ENCODE measurements around the gene STAG2. TPM values are rescaled to one million over a fixed set of nuclear protein-coding genes. Genes with fewer than 3 reads are reported as not detected.

STAG2 gene
- total RNA-seq, 1 experiment from 2014 or later = 66.3 TPM

DNA sequence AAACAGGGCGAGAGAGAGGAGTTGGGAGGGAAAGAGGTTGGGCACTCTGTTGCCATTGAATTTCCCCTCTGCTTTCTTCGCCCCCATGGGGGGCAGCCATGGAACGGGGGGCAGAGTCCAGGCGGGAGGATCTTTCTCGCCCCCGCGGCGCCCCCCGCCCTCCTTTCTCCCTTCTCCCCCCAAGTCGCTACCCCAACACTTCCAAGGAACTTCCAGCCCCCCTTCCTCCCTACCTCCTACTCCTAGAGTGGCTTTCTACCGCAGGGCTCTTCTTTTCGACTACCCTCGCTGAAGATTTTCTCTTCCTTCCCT is 594 bp upstream of the STAG2 start:
- RAD21 ChIA-PET (ENCODE audit: low non-redundant PET in 1 of 2, low total read pairs in 2 of 2, uncharacterized antibody in 2 of 2, unreplicated experiment in 2 of 2) = no interaction called here
- no peak for TF ChIP-seq EGR1 (IDR thresholded peaks at IDR 0.05; ENCODE audit: low read depth)
- no peak for TF ChIP-seq POLR2AphosphoS5 (IDR thresholded peaks at IDR 0.05; ENCODE audit: low read depth, low read length)
- no peak for TF ChIP-seq EZH2phosphoT487 (IDR thresholded peaks at IDR 0.05; ENCODE audit: borderline replicate concordance)
- peak; percentile 22 for TF ChIP-seq POLR2A (IDR thresholded peaks at IDR 0.05; ENCODE audit: borderline replicate concordance, extremely low read depth, insufficient read depth, insufficient read length)
- intact Hi-C loops (cut with micrococcal nuclease) = loop anchor here (5.0 kb wide), 1 partner anchor 129 kb away; no protein-coding TSS in a partner anchor

DNA sequence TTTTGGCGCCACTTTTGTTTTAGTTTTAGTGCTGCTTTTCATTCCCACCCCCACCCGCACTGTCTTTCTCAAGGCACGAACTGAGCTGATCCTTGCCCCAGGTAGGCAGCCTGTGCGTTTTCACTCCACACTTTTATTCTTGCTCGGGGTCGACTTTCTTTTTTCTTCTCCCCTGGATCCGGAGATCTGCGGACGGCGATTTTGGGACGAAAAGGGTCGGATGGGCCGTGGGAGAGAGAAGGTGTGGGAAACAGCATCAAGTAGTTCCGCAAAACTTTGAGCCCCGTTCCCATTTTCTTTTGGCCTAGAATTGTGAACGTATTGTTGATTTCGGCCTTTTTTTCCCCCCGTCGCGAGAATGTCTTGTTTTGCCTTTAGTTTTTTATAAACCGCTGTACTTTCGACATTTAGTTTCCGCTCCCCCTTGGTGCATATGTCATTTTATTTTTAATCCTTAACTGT is 531 bp downstream of the STAG2 start:
- peaks cover 53% of the 10 kb centered on the region for H3K79me2 ChIP-seq (ENCODE audit: insufficient read depth, low read length)
- peak; percentile 24 for DNase-seq (ENCODE audit: low read depth, low spot score)

More for the DNA sequence above, 594 bp upstream of the STAG2 start:
- peak overlapping the region; percentile 95 for H3K9ac ChIP-seq (ENCODE audit: low read length)
- CTCF ChIA-PET = interaction anchor here (0.7 to 1.2 kb wide), 2 partner anchors 15 to 836 kb away, joined by 3 to 5 read pairs; no protein-coding TSS in a partner anchor
- no peaks in the 10 kb centered on the region for H3K9me2 ChIP-seq (ENCODE audit: insufficient read depth)
- no peaks in the 10 kb centered on the region for H3K27me3 ChIP-seq (ENCODE audit: insufficient read depth, low read length)
- H3K36me3 ChIP-seq (ENCODE audit: control insufficient read depth in 1 of 2, insufficient read depth in 2 of 2, low read length in 2 of 2) = no peaks in the 10 kb centered on the region
- H3K9me3 ChIP-seq (ENCODE audit: control insufficient read depth in 1 of 2, insufficient read depth in 1 of 2, low read depth in 1 of 2, low read length in 2 of 2) = no peaks in the 10 kb centered on the region
- no peak for ATAC-seq
- H3K79me2 ChIP-seq (ENCODE audit: insufficient read depth, low read length) = peaks cover 41% of the 10 kb centered on the region
- H3K4me2 ChIP-seq (ENCODE audit: low read length) = peak overlapping the region; percentile 87
- no peak overlapping the region for H2AFZ ChIP-seq (ENCODE audit: low read depth, low read length, poor library complexity, severe bottlenecking)
- no peak for DNase-seq (ENCODE audit: low read depth, low spot score)
- no peaks in the 10 kb centered on the region for H4K20me1 ChIP-seq (ENCODE audit: insufficient read depth)
- TSS peak; percentile 53 for BruUV-seq (replicated peaks)
- H3K27ac ChIP-seq (ENCODE audit: low read depth, low read length) = peak overlapping the region; percentile 90
- POLR2A ChIA-PET = interaction anchor here (0.6 kb wide), 1 partner anchor 487 kb away, joined by 3 read pairs; no protein-coding TSS in a partner anchor
- H3K4me3 ChIP-seq (replicated peaks in 1 of 2; ENCODE audit: low read depth in 1 of 2, low read length in 2 of 2) = peak overlapping the region; percentile 70 to 78
- peaks cover 9 to 22% of the 10 kb centered on the region in 2 experiments for H3K4me1 ChIP-seq (ENCODE audit: control insufficient read depth in 1 of 2, insufficient read depth in 2 of 2, low read length in 2 of 2)

More for the DNA sequence above, 531 bp downstream of the STAG2 start:
- peak overlapping the region; percentile 84 for H3K27ac ChIP-seq (ENCODE audit: low read depth, low read length)
- H4K20me1 ChIP-seq (ENCODE audit: insufficient read depth) = no peaks in the 10 kb centered on the region
- H3K9me3 ChIP-seq (ENCODE audit: control insufficient read depth in 1 of 2, insufficient read depth in 1 of 2, low read depth in 1 of 2, low read length in 2 of 2) = no peaks in the 10 kb centered on the region
- no peak for ATAC-seq
- ChIA-PET POLR2A (interaction anchor here (0.7 kb wide), 1 partner anchor 369 kb away, joined by 3 read pairs; no protein-coding TSS in a partner anchor), CTCF (interaction anchor here (1.0 kb wide), 1 partner anchor 14 kb away, joined by 4 read pairs; no protein-coding TSS in a partner anchor), RAD21 (ENCODE audit: low non-redundant PET in 1 of 2, low total read pairs in 2 of 2, uncharacterized antibody in 2 of 2, unreplicated experiment in 2 of 2) (no interaction called here)
- H3K4me1 ChIP-seq (ENCODE audit: control insufficient read depth in 1 of 2, insufficient read depth in 2 of 2, low read length in 2 of 2) = peaks cover 9 to 22% of the 10 kb centered on the region in 2 experiments
- H3K36me3 ChIP-seq (ENCODE audit: control insufficient read depth in 1 of 2, insufficient read depth in 2 of 2, low read length in 2 of 2) = no peaks in the 10 kb centered on the region
- no peak overlapping the region for H2AFZ ChIP-seq (ENCODE audit: low read depth, low read length, poor library complexity, severe bottlenecking)
- H3K27me3 ChIP-seq (ENCODE audit: insufficient read depth, low read length) = no peaks in the 10 kb centered on the region
- no peak for TF ChIP-seq CBX3 (IDR thresholded peaks at IDR 0.05; ENCODE audit: low read depth)
- TF ChIP-seq EGR1 (IDR thresholded peaks at IDR 0.05; ENCODE audit: low read depth) = no peak
- TF ChIP-seq ZFX (IDR thresholded peaks at IDR 0.05) = no peak
- TF ChIP-seq POLR2AphosphoS5 (IDR thresholded peaks at IDR 0.05; ENCODE audit: low read depth, low read length) = no peak
- TF ChIP-seq POLR2A (IDR thresholded peaks at IDR 0.05; ENCODE audit: borderline replicate concordance, extremely low read depth, insufficient read depth, insufficient read length) = no peak
- no peak for TF ChIP-seq SRF (IDR thresholded peaks at IDR 0.05; ENCODE audit: low read depth)
- TF ChIP-seq JUND (IDR thresholded peaks at IDR 0.05) = no peak
- no peak for TF ChIP-seq YY1 (IDR thresholded peaks at IDR 0.05; ENCODE audit: extremely low read depth, insufficient replicate concordance, low read depth, low read length)
- TF ChIP-seq, protein P1, sequence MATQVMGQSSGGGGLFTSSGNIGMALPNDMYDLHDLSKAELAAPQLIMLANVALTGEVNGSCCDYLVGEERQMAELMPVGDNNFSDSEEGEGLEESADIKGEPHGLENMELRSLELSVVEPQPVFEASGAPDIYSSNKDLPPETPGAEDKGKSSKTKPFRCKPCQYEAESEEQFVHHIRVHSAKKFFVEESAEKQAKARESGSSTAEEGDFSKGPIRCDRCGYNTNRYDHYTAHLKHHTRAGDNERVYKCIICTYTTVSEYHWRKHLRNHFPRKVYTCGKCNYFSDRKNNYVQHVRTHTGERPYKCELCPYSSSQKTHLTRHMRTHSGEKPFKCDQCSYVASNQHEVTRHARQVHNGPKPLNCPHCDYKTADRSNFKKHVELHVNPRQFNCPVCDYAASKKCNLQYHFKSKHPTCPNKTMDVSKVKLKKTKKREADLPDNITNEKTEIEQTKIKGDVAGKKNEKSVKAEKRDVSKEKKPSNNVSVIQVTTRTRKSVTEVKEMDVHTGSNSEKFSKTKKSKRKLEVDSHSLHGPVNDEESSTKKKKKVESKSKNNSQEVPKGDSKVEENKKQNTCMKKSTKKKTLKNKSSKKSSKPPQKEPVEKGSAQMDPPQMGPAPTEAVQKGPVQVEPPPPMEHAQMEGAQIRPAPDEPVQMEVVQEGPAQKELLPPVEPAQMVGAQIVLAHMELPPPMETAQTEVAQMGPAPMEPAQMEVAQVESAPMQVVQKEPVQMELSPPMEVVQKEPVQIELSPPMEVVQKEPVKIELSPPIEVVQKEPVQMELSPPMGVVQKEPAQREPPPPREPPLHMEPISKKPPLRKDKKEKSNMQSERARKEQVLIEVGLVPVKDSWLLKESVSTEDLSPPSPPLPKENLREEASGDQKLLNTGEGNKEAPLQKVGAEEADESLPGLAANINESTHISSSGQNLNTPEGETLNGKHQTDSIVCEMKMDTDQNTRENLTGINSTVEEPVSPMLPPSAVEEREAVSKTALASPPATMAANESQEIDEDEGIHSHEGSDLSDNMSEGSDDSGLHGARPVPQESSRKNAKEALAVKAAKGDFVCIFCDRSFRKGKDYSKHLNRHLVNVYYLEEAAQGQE (IDR thresholded peaks at IDR 0.05; ENCODE audit: low read depth) = no peak
- BruUV-seq (replicated peaks) = TSS peak; percentile 52
- intact Hi-C loops (cut with micrococcal nuclease) = loop anchor here (5.0 kb wide), 1 partner anchor 130 kb away; no protein-coding TSS in a partner anchor
- peak overlapping the region; percentile 70 to 78 for H3K4me3 ChIP-seq (replicated peaks in 1 of 2; ENCODE audit: low read depth in 1 of 2, low read length in 2 of 2)
- peak overlapping the region; percentile 95 for H3K9ac ChIP-seq (ENCODE audit: low read length)
- no peaks in the 10 kb centered on the region for H3K9me2 ChIP-seq (ENCODE audit: insufficient read depth)
- H3K4me2 ChIP-seq (ENCODE audit: low read length) = peak overlapping the region; percentile 87

Measured in HCT116 (cell line).